Measurements from ENCODE around the gene NDUFB4.
"Not testable (repeated sequence)": the region's sequence is repeated elsewhere in the genome, so short reads cannot be mapped to it uniquely, and the experiment has no call there.

NDUFB4 gene

GRCh38 chr3:120572027-120572426 is 24.1 kb upstream of the NDUFB4 start:
- no peak for DNase-seq

DNA sequence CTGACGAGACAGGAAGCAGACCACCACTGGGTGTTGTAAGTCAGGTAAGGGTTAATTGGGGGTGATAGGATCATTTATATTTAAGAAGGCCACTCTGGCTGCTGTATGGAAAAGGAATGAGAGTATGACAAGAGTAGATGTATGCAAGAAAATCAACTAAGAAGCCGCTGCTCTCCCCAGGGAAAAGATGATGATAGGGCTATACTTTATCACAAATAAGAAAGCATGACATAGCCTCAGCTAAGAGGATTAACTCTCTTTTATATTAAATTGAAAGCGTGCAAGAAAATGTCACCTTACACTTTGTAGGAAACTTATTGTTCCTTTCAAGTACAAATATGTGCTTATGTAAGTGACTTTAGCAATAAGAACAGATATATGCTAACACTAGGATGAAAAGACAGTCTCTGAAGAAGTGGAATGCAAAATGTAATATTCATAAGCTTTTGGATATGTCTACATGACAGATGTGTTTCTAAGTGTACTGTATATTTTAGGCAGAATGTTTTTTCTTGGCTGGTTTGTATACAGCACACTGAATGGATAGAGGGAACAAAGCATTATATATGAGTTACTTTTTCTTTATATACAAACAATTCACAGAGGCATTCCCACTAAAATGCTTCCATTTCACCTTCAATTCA is 8.7 kb upstream of the NDUFB4 start:
- DNase-seq, result no peak

GRCh38 chr3:120595788-120596115 is 384 bp upstream of the NDUFB4 start:
- DNase-seq, result no peak

- no peak for DNase-seq
Measured at GRCh38 chr3:120596853-120597223, 702 bp downstream of the NDUFB4 start.

GRCh38 chr3:120597445-120598049 is 1.4 kb downstream of the NDUFB4 start:
- no peak for DNase-seq

DNA sequence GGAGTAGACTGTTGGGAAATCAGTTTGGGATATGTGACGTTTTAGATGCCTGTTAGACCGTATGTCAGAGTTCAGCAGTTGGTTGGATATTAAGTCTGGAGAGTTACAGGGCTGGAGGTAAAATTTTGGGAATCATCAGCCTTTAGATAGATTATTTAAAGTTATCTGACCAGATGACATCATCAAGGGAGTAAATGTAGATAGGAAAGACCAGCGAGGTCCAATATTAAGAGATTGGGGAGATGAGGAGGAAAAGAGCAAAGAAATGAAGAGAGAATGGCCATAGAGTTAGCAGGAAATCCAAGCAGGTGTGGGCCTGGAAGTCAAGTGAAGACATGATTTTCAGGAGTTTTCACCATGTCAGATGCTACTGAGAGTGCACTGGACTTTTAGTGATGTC is 3.1 kb downstream of the NDUFB4 start:
- DNase-seq, result no peak

DNA sequence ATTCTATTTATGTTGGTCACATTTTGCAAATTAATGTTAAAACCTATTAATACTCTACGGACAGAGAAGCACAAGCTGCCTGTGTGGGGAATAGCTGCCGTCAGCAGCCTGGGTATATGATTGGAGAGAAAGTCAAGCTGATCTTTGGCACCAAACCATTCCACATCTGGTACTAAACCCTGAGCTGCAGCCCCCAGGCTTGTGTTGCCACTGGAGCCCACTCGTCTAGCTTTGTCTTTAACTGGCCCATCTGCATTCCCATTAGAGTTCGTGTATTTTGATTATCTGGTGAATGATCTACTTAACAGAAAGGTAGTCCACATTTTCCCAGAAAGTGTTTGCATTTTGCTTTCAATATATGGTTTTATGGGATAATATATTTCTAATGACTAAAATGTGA is 5.4 kb downstream of the NDUFB4 start:
- DNase-seq, result no peak

GRCh38 chr3:120602682-120603081 is 6.5 kb downstream of the NDUFB4 start:
- no peak for DNase-seq

GRCh38 chr3:120604382-120604781 is 8.2 kb downstream of the NDUFB4 start:
- no peak for DNase-seq

DNA sequence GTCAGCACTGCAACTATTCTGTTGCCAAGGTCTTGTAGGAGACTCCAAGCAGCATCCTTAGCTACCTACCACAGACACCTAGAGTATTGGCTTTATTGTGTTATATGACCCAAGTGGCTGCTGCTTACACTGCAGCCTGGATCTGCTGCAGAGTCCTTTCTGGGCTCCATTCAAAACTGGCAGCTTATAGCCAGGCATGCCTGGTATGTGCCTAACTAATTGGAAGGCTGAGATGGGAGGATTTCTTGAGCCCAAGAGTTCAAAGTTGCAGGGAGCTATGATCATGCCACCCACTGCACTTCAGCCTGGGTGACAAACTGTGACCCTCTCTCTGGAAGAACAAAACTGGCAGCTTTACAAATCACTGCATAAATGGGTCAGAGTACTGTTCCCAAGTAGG is 8.6 kb downstream of the NDUFB4 start:
- no peak for DNase-seq

DNA sequence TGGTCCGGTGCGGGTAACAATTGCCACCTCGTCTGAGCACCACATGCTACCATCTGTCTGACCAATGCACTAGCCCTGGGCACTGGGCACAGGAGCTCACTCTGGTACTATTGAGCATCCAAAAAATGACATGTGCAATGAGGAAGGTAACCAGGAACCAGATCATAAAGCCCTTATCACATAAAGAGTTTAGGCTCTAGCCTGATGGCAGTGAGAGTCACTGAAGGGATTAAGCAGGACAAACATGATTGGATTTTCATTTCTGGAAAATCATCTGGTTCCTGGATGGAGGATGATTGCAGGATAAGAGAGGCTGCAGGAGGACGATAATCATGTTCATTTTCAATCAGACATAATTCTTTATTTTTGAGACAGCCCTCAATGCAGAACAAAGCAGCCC is 12.4 kb downstream of the NDUFB4 start:
- no peak for DNase-seq

- no peak for DNase-seq
Measured at GRCh38 chr3:120614765-120615164, 18.6 kb downstream of the NDUFB4 start.

GRCh38 chr3:120615847-120616609 is 19.9 kb downstream of the NDUFB4 start:
- DNase-seq, result no peak

- DNase-seq, result not testable (repeated sequence)
Measured at GRCh38 chr3:120616745-120617144, 20.6 kb downstream of the NDUFB4 start.

GRCh38 chr3:120622457-120622856 is 26.3 kb downstream of the NDUFB4 start:
- no peak for DNase-seq

- no peak for DNase-seq
Measured at GRCh38 chr3:120622870-120623726, 27.0 kb downstream of the NDUFB4 start.

- DNase-seq, result no peak
Measured at GRCh38 chr3:120623727-120624093, 27.6 kb downstream of the NDUFB4 start.

GRCh38 chr3:120625159-120625586 is 29.0 kb downstream of the NDUFB4 start:
- no peak for DNase-seq

GRCh38 chr3:120634539-120634938 is 38.4 kb downstream of the NDUFB4 start:
- DNase-seq, result no peak

DNA sequence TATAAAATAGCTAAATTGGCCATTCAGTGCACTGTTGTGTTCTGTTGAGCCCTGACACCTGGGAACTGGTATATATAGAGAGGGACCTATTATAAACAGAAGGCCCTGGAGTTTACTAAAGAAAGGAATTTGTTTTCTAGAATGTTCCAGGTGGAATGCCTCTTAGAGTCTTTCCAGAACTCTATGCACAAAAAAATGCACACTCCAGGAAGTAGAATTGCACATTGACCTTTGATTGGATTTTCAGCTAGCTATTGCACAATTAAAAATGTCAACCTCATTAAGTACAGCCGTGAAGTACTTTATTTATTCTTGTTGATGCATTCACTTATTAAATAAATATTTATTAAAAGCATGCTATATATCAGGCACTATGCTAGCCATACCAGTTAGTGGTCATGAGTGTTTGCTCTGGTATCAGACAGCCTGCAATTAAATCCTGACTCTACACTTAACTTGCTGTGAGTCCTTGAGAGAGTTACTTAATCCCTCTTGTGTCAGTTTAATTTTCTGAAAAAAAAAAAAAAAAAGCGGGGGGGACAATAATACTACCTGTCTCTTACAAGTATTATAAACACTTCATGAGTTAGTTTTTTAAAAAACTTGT is 40.8 kb downstream of the NDUFB4 start:
- DNase-seq, result peak; percentile 23

- no peak for DNase-seq
Measured at GRCh38 chr3:120637851-120638559, 41.9 kb downstream of the NDUFB4 start.

DNA sequence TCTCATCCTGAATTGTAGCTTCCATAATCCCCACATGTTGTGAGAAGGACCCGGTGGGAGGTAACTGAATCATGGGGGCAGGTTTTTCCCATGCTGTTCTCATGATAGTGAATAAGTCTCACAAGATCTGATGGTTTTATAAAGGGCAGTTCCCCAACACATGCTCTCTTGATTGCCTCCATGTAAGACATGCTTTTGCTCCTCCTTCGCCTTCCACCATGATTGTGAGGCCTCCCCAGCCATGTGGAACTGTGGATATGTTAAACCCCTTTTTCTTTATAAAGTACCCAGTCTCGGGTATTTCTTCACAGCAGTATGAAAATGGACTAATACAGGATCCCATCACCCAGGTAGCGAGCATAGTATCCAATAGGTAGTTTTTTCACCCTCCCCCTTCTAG is 42.7 kb downstream of the NDUFB4 start:
- not testable (repeated sequence) for DNase-seq

Measured in NCI-H1105 treated with DMSO at 0.1 percent for 48 hours (cell line).